Midbrain (tissue), 1 donor: ENCODE results near the gene ANO3.
"Not testable (repeated sequence)": the region's sequence is repeated elsewhere in the genome, so short reads cannot be mapped to it uniquely, and the experiment has no call there.

Experiments
- DNase-seq: peaks from one replicate; lab custom pipeline; 2025; lab: John Stamatoyannopoulos, UW

ANO3 gene

DNA sequence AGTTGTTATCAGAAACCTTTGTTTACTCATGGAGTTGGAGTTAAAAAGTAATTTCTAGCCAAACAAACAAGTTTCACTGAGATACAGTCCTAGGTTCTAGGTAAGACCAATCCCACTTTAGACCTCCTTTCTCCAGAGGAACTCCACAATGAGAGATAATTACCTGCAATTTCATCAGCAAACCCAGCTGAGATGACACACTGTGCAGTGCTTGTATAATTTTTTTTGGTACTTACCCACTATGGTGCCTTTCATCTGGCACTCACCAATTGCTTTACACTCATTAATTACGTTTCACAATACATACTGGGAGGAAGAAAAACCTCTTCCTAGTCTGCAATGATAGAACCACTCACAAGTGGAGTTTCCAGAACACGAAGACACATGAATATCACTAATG is 242.0 kb downstream of the ANO3 start:
- no peak for DNase-seq

DNA sequence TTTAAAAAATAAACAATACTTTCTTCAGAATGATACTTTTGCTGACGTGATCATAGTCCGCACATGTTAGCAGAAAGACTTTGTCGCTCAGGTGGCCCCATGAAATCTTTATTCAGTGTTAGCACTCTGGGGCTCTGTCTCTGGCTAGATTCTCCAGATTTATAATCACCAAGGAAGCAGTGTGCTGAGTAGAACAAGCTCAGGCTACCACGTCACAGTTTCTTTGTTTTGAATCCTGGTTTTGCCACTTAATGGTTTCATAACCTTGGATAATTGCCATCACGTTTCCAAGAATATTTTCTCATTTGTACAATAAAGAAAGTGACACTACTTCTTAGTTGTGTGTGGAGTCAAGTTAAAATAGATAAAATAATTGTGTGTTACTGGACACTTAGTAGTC is 244.0 kb downstream of the ANO3 start:
- DNase-seq: no peak

DNA sequence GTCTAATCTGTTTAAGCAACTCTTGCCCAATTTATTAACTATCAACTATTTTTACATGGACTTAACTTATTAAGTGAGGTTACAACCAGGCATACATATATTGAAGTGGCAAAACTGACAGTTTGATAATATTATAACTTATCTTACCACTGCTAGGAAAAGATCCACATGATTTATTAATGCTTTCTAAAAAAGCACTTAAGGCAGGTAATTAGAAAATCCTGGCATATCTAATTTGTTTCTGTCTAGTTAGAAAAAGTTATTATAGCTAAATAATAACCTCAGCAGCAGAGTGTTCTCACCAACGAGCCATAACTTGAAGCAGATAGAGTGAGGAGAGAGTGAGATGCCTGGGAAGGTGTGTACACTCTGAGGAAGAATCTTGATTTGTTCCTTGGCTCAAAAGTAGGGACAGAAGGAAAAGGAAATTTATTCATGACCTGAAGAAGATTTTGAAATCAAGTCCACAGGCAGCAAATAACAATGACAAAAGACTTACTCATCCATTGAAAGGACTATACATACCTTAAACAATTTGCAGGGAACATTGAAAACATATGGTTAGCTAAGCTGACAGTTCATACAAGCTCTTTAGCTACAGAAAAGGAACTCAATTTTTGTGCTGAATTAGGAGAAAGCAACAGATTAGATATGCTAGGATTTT is 247.2 kb downstream of the ANO3 start:
- no peak for DNase-seq

DNA sequence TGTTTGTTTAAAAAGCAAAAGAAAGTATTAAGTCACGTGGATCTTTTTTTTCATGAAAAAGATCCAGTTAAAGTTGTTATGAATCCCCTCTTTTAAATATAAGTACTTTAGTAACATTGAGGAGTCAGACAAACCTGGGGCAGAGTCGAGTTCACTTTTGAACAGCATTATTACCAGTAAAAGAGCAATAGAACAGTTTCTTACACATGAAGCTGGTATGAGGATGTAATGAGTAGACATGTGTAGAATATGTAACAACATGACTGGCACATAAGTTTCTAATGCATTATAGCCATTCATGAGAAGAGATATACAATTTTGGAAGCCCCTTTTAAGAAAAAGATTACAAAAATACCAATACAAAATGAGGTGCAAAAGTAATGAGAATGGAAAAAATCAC is 247.8 kb downstream of the ANO3 start:
- DNase-seq: no peak

DNA sequence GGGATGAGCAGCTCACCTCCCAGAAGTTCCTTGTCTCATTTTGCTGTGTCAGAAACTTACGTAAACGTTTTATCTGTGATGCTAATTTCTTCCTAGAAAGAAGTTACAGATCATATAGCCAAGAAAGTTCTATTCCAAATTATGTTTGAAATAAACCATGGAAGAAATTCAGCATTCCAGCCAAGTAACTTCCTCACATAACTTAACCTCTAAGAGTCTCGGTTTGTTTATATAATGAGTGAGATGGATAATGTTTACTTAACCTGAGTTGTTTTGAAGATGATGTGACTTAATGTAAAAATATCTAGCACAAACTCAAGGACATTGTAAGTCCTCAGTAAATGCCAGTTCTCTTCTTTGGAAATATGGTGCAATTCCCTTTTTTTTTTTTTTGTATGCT is 249.0 kb downstream of the ANO3 start:
- DNase-seq: no peak

DNA sequence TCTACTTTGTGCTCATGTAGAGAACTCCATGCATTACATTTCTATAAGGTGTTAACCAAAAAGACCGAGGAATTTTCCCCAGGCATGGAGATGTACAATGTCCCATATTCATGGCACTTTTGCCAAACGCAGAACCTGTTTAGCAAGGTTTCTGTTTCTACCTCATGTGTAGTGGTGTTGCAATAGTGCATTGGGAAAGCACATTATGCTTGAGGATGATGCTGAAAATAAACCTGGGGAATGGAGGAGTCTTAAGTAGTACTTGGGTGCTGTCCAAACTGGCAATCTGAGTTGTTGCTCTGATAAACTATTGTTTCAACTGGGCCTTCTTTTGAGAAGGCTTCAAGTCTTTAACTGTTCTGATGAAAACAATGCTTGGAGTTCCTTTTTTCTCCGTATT is 251.6 kb downstream of the ANO3 start:
- no peak for DNase-seq

DNA sequence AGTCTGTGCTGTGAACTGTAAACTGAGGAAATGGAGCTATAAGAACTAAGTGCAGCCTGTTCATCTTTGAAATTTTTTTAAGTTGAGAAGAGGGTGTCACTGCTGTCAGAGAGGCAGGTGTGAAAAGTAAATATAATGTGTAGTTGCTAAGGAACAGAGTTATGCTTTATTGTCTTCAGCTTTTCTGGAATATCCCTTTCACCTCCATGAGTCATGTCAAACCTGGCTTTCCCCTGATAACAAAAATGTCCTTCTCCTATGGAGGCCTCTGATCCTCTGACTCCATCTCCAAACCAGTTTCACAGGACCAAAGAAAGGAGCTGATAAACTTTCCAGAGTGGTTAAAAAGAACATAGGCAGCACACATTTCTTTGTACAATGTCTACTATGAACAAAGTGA is 252.9 kb downstream of the ANO3 start:
- DNase-seq: no peak

DNA sequence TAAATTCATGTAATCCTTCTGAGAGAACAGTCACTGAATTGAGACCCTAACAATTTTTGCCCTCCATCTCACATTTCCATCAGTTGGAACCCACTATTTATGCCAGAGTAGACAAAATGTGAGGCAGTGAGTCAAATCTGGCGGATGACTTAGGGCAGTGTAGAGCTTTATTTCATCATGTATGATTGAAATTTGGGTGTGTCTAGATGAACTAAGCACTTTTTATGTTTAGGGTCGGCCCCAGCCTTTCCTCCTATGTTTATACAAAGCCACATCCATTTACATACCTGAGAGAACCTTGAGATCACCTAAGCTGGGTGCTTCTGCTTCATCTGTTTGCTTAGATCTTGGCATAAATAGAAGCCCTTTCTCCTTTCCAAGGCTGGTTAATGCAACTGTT is 255.1 kb downstream of the ANO3 start:
- no peak for DNase-seq

DNA sequence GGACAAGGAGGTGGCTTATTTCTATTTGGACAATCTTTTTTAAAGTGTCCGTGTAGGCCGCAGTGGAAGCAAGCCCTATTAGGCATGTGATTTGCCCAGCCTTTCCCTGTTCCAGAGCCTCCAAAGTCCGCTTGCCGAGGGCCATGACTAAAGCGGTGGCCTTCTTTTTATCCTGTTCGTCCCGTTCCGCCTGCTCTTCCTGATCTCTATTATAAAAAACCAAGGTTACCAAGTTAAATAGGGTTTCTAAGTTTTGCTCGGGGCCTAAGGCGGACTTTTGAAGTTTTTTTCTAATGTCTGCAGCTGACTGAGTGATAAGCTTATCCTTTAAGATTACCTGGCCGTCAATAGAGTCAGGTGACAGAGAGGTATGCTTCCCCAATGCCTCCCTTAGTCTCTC is 261.8 kb downstream of the ANO3 start:
- no peak for DNase-seq

DNA sequence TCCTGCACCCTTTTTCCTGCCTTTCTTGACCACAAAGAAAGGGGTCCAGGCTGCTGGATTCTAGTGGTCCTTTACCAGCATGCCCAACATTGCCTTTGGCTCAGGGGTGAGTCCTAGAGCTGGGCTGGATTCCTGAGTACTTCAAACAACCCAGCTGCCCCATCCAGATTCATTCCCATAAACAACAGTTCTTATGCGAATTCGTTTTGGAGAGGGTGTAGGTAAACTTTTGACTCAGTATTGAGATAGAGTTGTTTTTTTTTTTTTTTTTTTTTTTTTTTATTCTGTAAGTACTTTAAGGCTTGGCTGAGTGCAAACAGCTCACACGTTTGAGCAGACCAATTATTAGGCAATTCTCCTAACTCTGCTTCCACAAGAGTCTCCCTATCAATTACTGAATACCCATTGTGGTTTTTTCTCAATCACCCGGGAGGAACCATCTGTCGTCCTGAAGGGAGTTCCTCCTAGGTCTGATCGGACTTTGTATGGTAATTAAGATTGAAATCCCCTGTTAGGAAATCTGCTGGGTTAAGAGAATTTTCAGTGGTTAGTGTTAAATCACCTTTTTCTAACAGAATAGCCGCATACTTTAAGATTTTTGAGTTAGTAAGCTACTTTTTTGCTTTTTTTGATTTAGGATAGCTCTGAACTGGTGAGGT is 263.4 kb downstream of the ANO3 start:
- not testable (repeated sequence) for DNase-seq

DNA sequence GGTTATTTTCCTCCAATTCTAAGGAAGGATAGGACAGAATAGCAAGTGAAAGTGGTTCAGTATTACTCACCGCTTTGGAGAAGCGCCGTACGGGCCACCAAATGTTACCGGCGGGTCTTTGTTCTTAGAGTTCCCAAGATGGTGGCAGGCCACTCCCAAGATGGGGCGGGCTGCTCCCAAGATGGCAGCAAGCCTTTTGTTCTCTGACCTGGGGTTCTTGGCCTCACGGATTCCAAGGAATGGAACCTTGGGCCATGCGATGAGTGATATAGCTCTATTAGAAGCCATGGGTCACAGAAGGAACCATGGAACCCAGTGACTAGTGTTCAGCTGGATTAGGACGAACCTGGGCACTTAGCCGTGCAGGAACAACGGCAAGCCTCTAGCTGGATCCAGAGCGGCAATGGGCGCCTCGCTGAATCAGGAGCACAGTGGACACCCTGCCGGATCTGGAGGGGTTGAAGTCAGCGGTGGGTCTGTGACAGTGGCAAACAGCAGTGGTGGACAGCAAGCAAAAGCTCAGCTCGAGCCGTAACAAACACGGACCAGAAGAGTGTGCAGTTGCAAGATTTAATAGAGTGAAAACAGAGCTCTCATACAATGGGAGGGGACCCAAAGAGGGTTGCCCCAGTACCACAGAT is 265.2 kb downstream of the ANO3 start:
- not testable (repeated sequence) for DNase-seq

DNA sequence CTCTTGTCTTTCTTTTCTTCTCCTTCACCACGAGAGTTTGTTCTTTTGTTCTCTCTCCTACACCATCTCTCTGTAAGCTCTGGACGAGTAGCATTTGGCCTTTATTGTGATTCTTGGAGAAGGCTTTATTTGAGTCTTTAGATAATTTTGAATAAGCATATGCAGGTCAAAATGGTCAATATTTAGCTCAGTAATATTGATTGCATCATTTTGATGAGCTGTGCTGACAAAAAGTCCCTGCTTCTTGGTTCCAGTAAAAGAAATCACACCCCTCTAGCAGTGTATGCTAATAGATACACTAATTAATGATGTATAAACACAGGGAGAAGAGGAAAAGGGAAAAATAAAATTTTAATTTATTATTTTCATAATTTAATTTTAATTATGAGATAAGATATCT is 266.0 kb downstream of the ANO3 start:
- DNase-seq: no peak

DNA sequence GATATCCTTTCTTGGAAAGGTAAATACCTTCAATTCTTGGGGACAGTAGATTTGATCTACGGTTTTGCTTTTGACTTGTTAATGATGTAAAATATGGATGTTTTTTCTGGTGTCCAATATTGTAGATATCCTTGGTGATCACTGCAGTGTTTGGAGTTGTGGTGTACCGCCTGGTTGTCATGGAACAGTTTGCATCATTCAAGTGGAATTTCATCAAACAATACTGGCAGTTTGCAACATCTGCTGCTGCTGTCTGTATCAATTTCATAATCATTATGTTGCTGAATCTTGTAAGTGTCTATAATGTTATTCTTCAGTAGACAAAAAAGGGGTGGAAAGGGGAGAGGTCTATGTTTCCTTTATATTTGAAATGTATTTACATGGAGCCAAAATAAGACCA is 267.5 kb downstream of the ANO3 start:
- DNase-seq: no peak

DNA sequence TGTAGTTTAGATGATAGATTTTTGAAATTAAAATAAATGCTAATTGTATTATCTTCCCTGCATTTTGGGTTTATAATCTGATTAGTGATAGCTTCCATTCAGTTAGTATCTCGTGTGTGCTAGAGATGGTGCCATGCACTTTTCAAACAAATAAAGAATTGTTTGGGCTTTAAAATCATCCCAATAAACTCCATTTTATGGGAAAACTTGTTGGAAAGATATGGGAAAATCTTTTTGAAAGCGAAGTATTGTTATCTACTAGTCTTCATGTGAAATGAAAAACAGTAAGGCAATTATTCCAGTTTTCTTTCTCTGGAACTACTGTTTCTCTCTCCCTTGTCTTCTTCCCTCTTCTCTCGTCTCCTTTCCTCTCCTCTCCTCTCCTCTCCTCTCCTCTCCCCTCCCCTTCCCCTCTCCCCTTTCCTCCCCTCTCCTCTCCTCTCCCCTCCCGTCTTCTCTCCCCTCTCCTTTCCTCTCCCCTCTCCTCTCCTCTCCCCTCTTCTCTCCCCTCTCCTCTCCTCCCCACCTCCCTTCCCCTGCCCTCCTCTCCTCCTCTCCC is 268.0 kb downstream of the ANO3 start:
- DNase-seq: no peak

DNA sequence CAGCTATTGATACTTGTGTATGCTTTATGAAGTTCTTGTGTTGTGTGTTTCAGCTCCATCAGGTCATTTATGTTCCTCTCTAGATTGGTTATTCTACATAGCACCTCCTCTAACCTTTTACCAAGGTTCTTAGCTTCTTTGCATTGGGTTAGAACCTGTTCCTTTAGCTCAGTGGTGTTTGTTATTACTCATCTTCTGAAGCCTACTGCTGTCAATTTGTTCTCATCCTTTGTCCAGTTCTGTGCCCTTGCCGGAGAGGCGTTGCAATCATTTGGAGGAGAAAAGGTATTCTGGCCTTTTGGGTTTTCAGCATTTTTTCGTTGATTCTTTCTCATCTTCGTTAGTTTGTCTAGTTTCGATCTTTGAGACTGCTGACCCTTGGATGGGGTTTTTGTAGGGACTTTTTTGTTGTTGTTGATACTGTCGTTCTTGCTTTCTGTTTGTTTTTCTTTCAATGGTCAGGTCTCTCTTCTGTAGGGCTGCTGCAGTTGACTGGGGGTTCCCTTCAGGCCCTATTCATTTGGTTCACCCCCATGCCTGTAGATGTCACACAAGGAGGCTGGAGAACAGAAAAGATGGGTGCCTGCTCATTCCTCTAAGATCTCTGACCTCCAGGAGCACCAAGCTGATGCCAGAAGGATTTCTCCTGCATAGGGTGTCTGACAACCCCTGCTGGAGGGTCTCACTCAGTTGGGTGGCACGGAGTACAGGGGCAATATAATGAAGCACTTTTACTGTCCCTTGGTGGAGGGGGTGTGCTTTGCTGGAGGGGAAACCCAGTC is 276.0 kb downstream of the ANO3 start:
- no peak for DNase-seq

DNA sequence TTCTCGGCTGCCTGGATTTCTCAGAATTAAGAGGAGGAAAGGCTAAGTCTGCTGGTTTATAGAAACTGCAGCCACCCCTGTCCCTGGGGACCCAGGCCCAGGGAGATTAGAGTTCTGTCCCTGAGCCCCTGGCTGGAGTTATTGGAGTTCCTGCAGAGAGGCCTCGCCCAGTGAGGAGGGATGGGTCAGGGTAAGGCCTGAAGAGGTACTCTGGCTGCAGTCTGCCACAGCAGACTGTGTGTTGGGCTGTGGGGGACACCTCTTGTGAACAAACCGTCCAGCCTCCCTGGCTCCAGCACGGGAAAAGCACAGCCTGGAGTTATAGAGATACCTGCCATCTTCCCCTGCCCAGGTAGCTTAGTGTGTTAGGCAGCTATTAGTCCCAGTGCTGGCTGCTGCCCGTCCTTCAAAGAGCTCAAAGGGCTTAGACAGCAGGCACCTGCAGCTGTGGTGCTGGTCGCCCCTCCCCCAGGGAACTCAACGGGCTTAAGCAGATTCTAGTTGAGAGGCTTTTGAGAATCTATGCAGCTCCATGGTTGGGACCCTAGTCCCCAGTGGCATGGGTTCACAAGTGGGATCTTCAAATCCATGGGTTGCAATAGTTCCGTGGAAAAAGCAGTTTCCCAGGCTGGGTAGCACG is 276.7 kb downstream of the ANO3 start:
- no peak for DNase-seq

DNA sequence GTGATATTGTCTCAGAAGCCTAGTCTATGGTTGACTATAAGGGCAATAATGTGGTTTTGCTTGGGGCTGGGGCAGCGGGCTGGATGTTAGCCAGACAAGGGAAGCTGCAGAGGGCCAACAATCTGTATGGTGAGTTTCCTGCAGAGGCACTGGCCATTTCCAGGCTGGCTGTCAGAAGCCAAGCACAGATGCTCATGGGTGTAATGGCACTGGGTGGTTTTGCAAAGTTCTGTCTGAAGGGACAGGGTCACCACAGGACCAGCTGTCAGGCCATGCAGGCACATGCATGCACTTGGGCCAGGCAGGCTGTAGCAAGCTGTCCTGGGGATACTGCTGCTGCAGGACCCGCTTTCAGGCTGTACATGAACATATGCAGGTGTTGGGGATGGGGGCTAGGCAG is 281.8 kb downstream of the ANO3 start:
- no peak for DNase-seq

DNA sequence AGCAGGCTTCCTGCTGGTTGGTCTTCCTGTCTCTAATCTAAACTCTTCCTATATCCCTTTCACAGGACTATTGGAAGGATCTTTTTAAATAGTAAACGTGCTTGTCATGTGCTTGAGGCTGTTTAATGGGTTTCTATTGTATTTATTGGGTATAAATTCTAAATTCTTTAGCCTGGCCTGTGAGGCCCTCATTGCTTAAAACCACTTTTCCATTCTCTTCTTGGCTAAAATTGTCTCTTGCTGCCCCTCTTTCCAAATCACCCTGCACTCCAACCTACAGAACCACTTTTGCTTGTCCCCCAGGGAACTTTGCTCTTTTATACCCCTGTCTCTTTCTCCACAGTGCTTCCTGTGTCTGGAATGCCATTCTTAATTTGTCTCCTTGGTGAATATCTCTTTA is 286.5 kb downstream of the ANO3 start:
- DNase-seq: no peak

DNA sequence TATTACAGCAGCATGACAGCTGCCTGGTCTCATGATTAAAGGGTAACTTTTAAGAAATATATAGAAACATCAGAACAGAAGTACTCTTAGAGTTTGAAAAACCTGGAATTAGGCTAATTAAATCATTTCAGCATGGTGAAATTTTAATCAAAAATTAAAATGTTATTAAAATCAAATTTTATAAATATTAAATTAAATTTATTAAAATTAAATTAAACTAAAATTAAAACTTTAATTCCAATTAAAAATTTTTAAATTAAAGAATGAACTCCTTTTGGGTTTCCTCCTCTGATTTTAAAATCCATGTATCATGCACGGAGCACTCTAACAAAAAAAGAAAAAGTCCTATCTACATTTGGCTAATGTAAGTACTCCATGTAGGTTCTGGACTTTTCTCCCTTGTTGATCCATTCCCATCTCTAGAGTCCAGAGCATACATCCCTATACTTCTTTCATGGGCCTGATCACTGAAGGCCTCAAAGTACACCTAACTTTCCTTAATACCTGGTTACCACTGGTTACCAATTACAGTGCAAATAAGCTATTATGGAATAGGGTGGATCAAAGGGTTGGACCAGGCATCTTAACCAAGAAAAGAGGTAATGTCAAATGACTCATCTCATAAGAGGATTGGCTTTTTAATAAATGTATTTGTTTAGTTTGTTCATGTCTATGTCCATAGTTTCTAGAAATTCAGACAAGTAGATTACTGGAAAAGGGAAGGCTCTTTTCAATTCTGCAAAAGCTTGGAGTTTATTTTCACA is 288.5 kb downstream of the ANO3 start:
- no peak for DNase-seq

DNA sequence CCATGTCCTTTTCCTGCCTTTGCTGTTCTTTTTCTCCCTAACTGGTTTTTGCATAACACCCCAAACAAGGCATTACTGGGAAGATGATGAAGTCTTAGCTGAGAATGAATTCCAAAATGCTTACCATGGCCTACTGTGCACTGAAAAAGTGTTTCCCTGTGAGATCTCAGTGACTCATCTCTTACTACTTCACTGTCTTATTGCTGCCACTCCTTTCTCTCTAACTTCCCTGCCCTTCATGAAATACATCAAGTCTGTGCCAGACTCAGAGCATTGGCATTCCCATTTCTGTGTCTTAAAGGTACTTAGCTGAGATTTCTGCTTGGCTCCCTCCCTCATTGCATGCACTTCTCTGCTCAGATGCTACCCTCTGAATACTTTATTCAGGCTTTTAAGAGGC is 289.2 kb downstream of the ANO3 start:
- DNase-seq: no peak

DNA sequence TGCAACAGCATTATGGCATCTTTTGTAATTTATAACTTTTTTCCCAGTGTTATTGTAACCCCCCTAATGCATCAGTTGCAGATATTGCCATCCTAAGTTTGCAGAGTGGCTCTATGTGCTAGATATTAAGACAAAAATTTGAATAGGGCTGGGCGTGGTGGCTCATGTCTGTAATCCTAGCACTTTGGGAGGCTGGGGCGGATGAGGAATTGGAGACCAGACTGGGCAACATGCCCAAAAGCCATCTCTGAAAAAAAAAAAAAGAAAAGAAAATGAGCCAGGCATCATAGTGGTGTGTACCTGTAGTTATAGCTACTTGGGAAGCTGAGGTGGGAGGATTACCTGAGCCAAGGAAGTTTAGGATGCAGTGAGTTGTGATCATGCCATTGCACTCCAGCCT is 290.3 kb downstream of the ANO3 start:
- DNase-seq: no peak
